Stimulated activated CD4-positive, alpha-beta T cell treated with anti-CD3 and anti-CD28 coated beads, Interleukin-12 subunit alpha, Interleukin-12 subunit beta, amount 100 ng/mL, for 4 hours (primary cell): ENCODE data around the gene TP63.
"Not testable (repeated sequence)": the region's sequence is repeated elsewhere in the genome, so short reads cannot be mapped to it uniquely, and the experiment has no call there.

ENCODE experiments used
- DNase-seq: peaks from one replicate; pipeline ENCODE4 v3.0.0-alpha.2; 2020

Gene TP63

GRCh38 chr3:189631373-189631408 is at the start of gene TP63:
TSS of gene TP63 (plus strand) at chr3:189631389. CDS start at chr3:189631516, 127 bp downstream.
- no peak for DNase-seq

- no peak for DNase-seq
Measured at GRCh38 chr3:189582179-189582578, 49.0 kb upstream of the TP63 start.

GRCh38 chr3:189584645-189585044 is 46.5 kb upstream of the TP63 start:
- no peak for DNase-seq

GRCh38 chr3:189586941-189587663 is 44.1 kb upstream of the TP63 start:
- DNase-seq: no peak

- DNase-seq: no peak
Measured at GRCh38 chr3:189587664-189588040, 43.5 kb upstream of the TP63 start.

- DNase-seq: no peak
Measured at GRCh38 chr3:189588070-189588469, 43.1 kb upstream of the TP63 start.

- DNase-seq: no peak
Measured at GRCh38 chr3:189588475-189589178, 42.6 kb upstream of the TP63 start.

- no peak for DNase-seq
Measured at GRCh38 chr3:189589179-189589569, 42.0 kb upstream of the TP63 start.

GRCh38 chr3:189590223-189590622 is 41.0 kb upstream of the TP63 start:
- DNase-seq: no peak

- DNase-seq: no peak
Measured at GRCh38 chr3:189593581-189593980, 37.6 kb upstream of the TP63 start.

- not testable (repeated sequence) for DNase-seq
Measured at GRCh38 chr3:189596078-189596979, 34.9 kb upstream of the TP63 start.

- no peak for DNase-seq
Measured at GRCh38 chr3:189597918-189598317, 33.3 kb upstream of the TP63 start.

GRCh38 chr3:189598530-189599225 is 32.5 kb upstream of the TP63 start:
- DNase-seq: no peak

- DNase-seq: no peak
Measured at GRCh38 chr3:189602471-189602870, 28.7 kb upstream of the TP63 start.

- no peak for DNase-seq
Measured at GRCh38 chr3:189605717-189606116, 25.5 kb upstream of the TP63 start.

GRCh38 chr3:189606774-189607173 is 24.4 kb upstream of the TP63 start:
- no peak for DNase-seq

GRCh38 chr3:189612641-189613040 is 18.5 kb upstream of the TP63 start:
- not testable (repeated sequence) for DNase-seq

- DNase-seq: no peak
Measured at GRCh38 chr3:189613122-189613521, 18.1 kb upstream of the TP63 start.

- DNase-seq: no peak
Measured at GRCh38 chr3:189621948-189622603, 9.1 kb upstream of the TP63 start.

GRCh38 chr3:189622629-189623028 is 8.6 kb upstream of the TP63 start:
- DNase-seq: no peak

GRCh38 chr3:189624130-189624529 is 7.1 kb upstream of the TP63 start:
- no peak for DNase-seq

- DNase-seq: no peak
Measured at GRCh38 chr3:189625071-189625470, 6.1 kb upstream of the TP63 start.

GRCh38 chr3:189625572-189625971 is 5.6 kb upstream of the TP63 start:
- no peak for DNase-seq
